ENCODE measurements around the gene NPM1.
A peak's percentile ranks its signal among the peaks of the same experiment; 100 is the strongest.
"Not testable (repeated sequence)": the region's sequence is repeated elsewhere in the genome, so short reads cannot be mapped to it uniquely, and the experiment has no call there.

NPM1 gene, protein sequence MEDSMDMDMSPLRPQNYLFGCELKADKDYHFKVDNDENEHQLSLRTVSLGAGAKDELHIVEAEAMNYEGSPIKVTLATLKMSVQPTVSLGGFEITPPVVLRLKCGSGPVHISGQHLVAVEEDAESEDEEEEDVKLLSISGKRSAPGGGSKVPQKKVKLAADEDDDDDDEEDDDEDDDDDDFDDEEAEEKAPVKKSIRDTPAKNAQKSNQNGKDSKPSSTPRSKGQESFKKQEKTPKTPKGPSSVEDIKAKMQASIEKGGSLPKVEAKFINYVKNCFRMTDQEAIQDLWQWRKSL

DNA sequence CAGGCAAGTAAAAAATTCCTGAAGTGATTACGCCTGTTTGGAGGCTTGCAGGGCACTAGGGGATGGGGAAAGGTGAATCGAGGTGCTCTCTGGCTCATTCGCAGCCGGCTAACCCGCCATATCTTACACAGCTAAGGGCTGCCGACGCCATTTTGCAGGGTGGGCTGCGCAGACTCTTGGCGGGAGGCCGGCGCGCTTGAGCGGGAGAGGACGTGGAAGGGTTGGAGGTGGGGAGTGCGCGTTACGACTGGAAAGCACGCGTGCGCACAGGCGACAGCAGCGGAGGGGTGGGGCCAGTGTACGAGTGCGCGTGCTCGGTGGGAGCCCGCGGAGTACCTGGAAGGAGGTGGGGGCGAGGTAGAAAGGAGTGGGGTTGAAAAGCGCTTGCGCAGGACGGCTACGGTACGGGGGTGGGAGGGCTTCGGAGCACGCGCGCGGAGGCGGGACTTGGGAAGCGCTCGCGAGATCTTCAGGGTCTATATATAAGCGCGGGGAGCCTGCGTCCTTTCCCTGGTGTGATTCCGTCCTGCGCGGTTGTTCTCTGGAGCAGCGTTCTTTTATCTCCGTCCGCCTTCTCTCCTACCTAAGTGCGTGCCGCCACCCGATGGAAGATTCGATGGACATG lies at the start of gene NPM1:
Gene NPM1, plus strand, starts transcription at position 505 of the 625 bp plus-strand sequence. Its CDS starts 100 bp downstream, at position 605.
- Histone ChIP-seq H3K36me3 (ENCODE audit: control insufficient read depth, insufficient read depth, low read length) (peaks cover 6% of the 10 kb centered on the region), H3K27me3 (ENCODE audit: control insufficient read depth, insufficient read depth, low read length) (no peaks in the 10 kb centered on the region), H3K4me1 (ENCODE audit: control insufficient read depth, insufficient read depth, low read length) (peaks cover 7% of the 10 kb centered on the region), H3K4me3 (ENCODE audit: low read length) (peak within 1 kb of the TSS; percentile 99), H3K9ac (ENCODE audit: low read length) (peak within 1 kb of the TSS; percentile 99), H3K27ac (ENCODE audit: low read depth, low read length) (peak within 1 kb of the TSS; percentile 98)

DNA sequence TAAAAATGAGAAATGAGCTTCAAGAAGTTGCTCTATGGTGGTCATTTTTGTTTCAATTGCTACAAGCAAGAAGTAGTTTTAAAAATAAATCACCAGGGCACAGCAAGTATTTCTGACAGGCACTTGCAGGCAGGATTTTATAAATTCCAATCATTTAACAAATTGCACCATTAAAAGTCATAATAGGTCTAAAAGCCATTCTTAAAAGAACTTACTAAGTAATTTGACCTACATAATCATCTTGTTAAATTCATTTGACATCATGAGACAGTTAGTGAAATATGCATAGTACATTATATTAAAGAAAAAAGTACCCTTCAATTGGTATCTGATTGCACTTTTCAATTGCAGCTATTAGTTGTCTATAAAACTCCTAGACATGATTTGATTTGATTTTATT lies 47.6 kb upstream of the NPM1 start:
- no peaks in the 10 kb centered on the region for H3K4me1 ChIP-seq (ENCODE audit: control insufficient read depth, insufficient read depth, low read length)
- H3K4me3 ChIP-seq (ENCODE audit: low read length) = no peak overlapping the region
- H3K27me3 ChIP-seq (ENCODE audit: control insufficient read depth, insufficient read depth, low read length) = peaks cover 4% of the 10 kb centered on the region

DNA sequence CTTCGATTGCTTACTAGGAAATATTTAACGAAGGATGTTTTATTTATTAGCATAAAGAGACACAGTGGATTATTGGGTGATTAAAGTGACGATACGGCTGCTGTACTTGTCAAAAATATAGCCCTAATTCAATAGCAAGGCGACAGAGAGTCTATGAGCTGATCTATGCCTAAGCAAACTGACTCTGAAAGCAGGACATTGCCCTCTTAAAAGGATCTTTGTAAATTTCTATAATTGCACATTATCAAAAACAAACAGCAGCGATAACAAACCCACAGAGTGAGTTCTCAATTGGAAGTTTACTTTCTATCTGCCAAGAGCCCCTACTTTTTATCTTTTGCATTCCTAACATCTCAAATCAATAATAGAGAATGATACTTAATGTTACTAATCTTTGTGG lies 47.2 kb upstream of the NPM1 start:
- peaks cover 2% of the 10 kb centered on the region for H3K27me3 ChIP-seq (ENCODE audit: control insufficient read depth, insufficient read depth, low read length)
- H3K4me1 ChIP-seq (ENCODE audit: control insufficient read depth, insufficient read depth, low read length) = no peaks in the 10 kb centered on the region

More for the DNA sequence above, 47.6 kb upstream of the NPM1 start:
- H3K27ac ChIP-seq (ENCODE audit: low read depth, low read length) = no peak overlapping the region
- H3K36me3 ChIP-seq (ENCODE audit: control insufficient read depth, insufficient read depth, low read length) = no peaks in the 10 kb centered on the region
- H3K9ac ChIP-seq (ENCODE audit: low read length) = no peak overlapping the region

DNA sequence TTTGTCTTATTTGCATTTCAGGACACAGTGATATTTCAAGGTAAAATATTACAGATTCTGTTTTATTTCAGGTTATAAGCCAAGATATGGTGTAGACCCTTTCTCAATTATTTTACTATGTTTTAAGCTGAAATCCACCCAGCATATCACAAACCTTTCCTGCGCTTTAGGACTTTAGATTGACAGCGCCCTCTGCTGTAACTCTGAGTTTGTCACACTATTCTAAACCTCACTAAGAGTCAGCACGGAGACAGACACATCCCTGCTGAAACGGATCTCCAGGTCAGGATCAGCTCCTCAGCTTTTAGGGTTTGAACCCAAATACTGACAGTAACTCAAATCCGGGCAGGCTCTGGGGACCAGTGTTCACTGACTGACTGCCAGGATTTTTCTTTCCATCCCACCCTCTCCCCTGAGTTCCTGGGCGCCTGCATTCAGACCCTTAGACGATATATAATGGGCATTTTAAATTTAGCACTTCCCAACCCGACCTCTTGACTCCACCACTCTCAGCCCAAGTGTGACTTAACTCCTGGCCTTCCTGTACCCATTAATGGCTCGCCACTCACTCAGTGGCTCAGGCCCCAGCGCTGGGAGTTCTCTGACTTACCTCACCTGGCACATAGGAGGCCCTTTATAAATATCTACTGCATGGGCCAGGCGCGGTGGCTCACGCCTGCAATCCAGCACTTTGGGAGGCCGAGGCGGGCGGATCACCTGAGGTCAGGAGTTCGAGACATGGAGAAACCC lies 45.1 kb upstream of the NPM1 start:
- Histone ChIP-seq H3K36me3 (ENCODE audit: control insufficient read depth, insufficient read depth, low read length) (no peaks in the 10 kb centered on the region), H3K9ac (ENCODE audit: low read length) (no peak overlapping the region), H3K4me3 (ENCODE audit: low read length) (no peak overlapping the region), H3K27ac (ENCODE audit: low read depth, low read length) (no peak overlapping the region), H3K27me3 (ENCODE audit: control insufficient read depth, insufficient read depth, low read length) (no peaks in the 10 kb centered on the region), H3K4me1 (ENCODE audit: control insufficient read depth, insufficient read depth, low read length) (no peaks in the 10 kb centered on the region)

More for the DNA sequence above, 47.2 kb upstream of the NPM1 start:
- no peaks in the 10 kb centered on the region for H3K36me3 ChIP-seq (ENCODE audit: control insufficient read depth, insufficient read depth, low read length)
- H3K9ac ChIP-seq (ENCODE audit: low read length) = no peak overlapping the region
- no peak overlapping the region for H3K4me3 ChIP-seq (ENCODE audit: low read length)
- H3K27ac ChIP-seq (ENCODE audit: low read depth, low read length) = no peak overlapping the region

DNA sequence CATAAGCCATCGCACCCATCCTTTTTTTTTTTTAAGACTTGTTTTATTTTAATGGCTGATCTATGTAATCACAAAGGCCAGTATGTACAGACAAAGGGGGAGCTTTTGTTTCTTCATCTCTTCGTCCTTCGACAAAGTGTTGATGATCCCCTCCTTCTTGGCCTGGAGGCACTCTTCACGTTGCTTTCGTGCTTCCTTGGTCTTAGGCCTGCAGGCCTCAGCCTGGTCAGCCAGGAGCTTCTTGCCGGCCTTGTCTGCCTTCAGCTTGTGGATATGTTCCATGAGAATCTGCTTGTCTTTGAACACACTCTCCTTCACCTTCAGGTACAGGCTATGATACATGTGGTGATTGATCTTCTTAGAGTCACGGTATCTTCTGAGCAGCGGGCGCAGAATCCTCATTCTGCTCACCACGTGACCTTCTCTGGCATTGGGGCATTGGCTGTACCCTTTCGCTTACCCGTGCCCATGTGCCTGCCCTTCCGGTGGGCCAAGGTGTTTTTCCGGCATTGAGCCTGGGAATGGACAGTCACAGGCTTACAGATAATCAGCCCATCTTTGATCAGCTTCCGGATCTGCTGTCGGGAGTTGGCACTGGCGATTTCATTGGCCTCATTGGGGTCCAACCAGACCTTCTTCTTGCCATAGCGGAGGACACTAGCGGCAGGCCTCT lies 42.6 kb upstream of the NPM1 start:
- H3K27ac ChIP-seq (ENCODE audit: low read depth, low read length) = no peak overlapping the region
- no peaks in the 10 kb centered on the region for H3K27me3 ChIP-seq (ENCODE audit: control insufficient read depth, insufficient read depth, low read length)
- no peak overlapping the region for H3K4me3 ChIP-seq (ENCODE audit: low read length)

DNA sequence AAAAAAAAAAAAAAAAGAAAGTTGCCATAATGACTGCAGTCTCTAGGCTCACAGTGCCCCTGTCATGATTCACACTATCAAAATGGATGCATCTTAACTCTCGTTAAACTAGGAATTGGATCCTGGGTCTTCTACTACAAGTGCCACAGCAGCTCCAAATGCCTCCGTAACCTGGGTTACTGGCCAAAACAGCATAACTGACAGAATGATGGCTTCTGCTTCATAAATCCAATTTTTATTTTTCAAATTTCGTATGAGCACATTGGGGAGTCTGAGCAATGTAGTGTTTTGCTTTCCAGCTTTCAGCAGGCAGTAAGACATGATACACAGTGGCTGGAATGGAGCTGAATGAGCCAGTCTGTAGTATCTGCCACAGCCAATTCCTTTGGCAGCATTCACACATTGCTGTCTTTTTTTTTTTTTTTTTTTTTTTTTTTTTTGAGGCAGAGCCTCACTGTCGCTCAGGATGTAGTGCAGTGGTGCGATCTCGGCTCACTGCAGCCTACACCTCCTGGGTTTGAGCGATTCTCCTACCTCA lies 36.0 kb upstream of the NPM1 start:
- H3K27ac ChIP-seq (ENCODE audit: low read depth, low read length) = no peak overlapping the region
- H3K4me3 ChIP-seq (ENCODE audit: low read length) = no peak overlapping the region

More for the DNA sequence above, 42.6 kb upstream of the NPM1 start:
- no peaks in the 10 kb centered on the region for H3K36me3 ChIP-seq (ENCODE audit: control insufficient read depth, insufficient read depth, low read length)
- no peak overlapping the region for H3K9ac ChIP-seq (ENCODE audit: low read length)
- H3K4me1 ChIP-seq (ENCODE audit: control insufficient read depth, insufficient read depth, low read length) = no peaks in the 10 kb centered on the region

DNA sequence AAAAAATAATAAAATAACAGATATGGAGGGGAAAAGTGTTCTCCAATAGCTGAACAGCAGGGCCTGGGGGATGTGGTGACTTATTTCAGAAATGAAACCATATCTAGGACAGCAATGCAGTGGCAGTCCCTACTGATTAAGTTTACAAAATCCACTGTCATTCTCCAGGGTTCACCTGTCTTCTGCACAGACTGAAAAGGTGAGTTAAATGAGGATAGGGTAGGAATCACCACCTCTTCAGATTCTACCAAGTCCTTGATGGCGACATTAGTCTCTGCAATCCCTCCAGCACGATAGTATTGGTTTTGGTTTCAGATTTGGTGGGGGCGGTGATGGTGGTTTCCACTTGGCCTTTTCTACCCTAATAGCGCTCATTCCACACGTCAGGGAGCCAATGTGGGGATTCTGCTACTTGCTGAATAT lies 32.3 kb upstream of the NPM1 start:
- H3K4me1 ChIP-seq (ENCODE audit: control insufficient read depth, insufficient read depth, low read length) = no peaks in the 10 kb centered on the region
- H3K9ac ChIP-seq (ENCODE audit: low read length) = no peak overlapping the region
- no peaks in the 10 kb centered on the region for H3K36me3 ChIP-seq (ENCODE audit: control insufficient read depth, insufficient read depth, low read length)
- no peaks in the 10 kb centered on the region for H3K27me3 ChIP-seq (ENCODE audit: control insufficient read depth, insufficient read depth, low read length)
- no peak overlapping the region for H3K4me3 ChIP-seq (ENCODE audit: low read length)
- H3K27ac ChIP-seq (ENCODE audit: low read depth, low read length) = no peak overlapping the region

More for the DNA sequence above, 36.0 kb upstream of the NPM1 start:
- Histone ChIP-seq H3K9ac (ENCODE audit: low read length) (no peak overlapping the region), H3K4me1 (ENCODE audit: control insufficient read depth, insufficient read depth, low read length) (no peaks in the 10 kb centered on the region), H3K36me3 (ENCODE audit: control insufficient read depth, insufficient read depth, low read length) (no peaks in the 10 kb centered on the region), H3K27me3 (ENCODE audit: control insufficient read depth, insufficient read depth, low read length) (no peaks in the 10 kb centered on the region)

DNA sequence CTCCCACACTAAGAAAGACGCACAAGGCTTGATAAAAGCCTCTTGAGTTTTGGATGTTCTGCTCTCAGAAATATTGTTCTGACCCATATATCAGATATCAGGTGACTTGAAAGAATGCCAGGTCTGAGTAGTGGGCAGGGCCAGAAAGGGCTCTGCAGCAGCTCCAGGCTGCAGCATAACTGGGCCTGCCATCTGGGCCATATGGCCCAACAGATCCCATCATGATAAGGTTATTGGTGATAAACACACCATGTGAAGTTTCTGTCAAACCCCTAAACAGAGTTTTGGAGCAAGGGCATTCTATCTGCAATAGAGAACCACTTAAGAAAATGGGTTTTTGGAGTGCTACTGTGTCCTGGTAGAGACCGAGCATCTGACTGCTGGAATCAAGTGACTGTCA lies 29.8 kb upstream of the NPM1 start:
- Histone ChIP-seq H3K9ac (ENCODE audit: low read length) (no peak overlapping the region), H3K27ac (ENCODE audit: low read depth, low read length) (no peak overlapping the region), H3K4me3 (ENCODE audit: low read length) (no peak overlapping the region), H3K36me3 (ENCODE audit: control insufficient read depth, insufficient read depth, low read length) (no peaks in the 10 kb centered on the region), H3K4me1 (ENCODE audit: control insufficient read depth, insufficient read depth, low read length) (no peaks in the 10 kb centered on the region), H3K27me3 (ENCODE audit: control insufficient read depth, insufficient read depth, low read length) (no peaks in the 10 kb centered on the region)

DNA sequence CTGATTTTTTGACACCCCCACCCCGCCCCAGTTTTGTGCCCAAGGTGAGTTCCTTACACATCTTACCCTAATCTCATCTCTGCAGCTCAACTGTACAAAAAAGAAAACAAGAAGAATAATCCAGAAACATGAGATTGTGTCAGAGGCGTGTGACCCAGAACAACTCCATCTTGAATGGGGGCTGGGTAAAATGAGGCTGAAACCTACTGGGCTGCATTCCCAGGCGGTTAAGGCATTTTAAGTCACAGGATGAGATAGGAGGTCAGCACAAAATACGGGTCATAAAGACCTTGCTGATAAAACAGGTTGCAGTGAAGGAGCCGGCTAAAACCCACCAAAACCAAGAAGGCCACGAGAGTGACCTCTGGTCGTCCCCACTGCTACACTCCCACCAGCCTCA lies 26.5 kb upstream of the NPM1 start:
- not testable (repeated sequence) for H3K27ac ChIP-seq (ENCODE audit: low read depth, low read length); H3K4me1 ChIP-seq (ENCODE audit: control insufficient read depth, insufficient read depth, low read length); H3K36me3 ChIP-seq (ENCODE audit: control insufficient read depth, insufficient read depth, low read length); H3K27me3 ChIP-seq (ENCODE audit: control insufficient read depth, insufficient read depth, low read length); H3K4me3 ChIP-seq (ENCODE audit: low read length); H3K9ac ChIP-seq (ENCODE audit: low read length)

DNA sequence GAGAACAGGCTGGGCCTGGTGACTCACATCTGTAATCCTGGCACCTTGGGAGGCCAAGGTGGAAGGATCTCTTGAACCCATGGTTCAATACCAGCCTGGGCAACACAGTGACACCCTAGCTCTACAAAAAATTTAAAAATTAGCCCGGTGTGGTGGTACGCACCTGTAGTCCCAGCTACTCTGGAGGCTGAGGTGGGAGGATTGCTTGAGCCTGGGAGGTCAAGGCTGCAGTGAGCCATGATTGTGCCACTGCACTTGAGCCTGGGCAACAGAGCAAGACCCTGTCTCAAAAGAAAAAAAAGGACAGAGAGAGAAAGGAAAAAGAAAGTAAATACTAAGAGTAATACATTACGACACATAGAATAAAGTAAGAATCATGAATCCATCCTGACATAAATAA lies 24.4 kb upstream of the NPM1 start:
- H3K9ac ChIP-seq (ENCODE audit: low read length); H3K4me1 ChIP-seq (ENCODE audit: control insufficient read depth, insufficient read depth, low read length); H3K36me3 ChIP-seq (ENCODE audit: control insufficient read depth, insufficient read depth, low read length); H3K27me3 ChIP-seq (ENCODE audit: control insufficient read depth, insufficient read depth, low read length); H3K4me3 ChIP-seq (ENCODE audit: low read length); H3K27ac ChIP-seq (ENCODE audit: low read depth, low read length): not testable (repeated sequence)

DNA sequence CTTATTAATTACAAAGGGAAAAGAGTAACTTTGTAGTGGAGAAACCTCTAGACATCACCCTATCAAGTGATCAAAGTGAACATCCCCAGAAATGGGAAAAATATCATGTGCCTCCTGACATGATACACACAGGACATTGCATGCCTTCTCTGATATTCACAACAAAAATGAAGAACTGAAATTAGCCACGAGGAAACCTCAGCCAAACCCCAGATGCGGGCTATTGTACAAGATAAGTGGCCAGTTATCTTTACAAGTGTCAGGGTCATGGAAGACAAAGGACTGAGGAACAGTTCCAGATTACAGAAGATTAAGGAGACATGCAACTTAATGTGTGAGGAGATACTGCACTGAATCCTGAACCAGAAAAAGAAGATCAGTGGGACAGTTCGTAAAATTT lies 23.8 kb upstream of the NPM1 start:
- H3K27ac ChIP-seq (ENCODE audit: low read depth, low read length) = no peak overlapping the region
- H3K4me1 ChIP-seq (ENCODE audit: control insufficient read depth, insufficient read depth, low read length) = no peaks in the 10 kb centered on the region
- H3K27me3 ChIP-seq (ENCODE audit: control insufficient read depth, insufficient read depth, low read length) = no peaks in the 10 kb centered on the region
- H3K36me3 ChIP-seq (ENCODE audit: control insufficient read depth, insufficient read depth, low read length) = no peaks in the 10 kb centered on the region
- H3K9ac ChIP-seq (ENCODE audit: low read length) = no peak overlapping the region
- H3K4me3 ChIP-seq (ENCODE audit: low read length) = no peak overlapping the region

DNA sequence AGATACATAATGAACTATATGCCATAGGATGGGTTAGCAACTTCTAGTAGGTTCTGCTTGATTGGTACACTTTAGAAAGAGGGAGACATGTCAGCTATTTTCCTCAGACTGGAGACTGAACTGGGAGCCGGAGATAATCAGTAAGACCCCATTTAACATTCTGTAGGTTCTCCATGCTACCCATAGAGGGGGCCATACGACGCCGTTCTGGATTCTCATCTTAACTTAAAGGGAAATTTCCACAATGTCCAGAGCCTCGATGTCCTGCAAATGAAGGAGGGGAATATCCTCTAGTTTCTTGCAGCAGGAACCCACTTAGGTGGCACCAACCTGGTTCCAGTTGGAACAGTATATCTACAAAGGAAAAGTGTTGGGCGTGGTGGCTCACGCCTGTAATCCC lies 22.3 kb upstream of the NPM1 start:
- Histone ChIP-seq H3K27ac (ENCODE audit: low read depth, low read length) (no peak overlapping the region), H3K36me3 (ENCODE audit: control insufficient read depth, insufficient read depth, low read length) (no peaks in the 10 kb centered on the region), H3K9ac (ENCODE audit: low read length) (no peak overlapping the region), H3K27me3 (ENCODE audit: control insufficient read depth, insufficient read depth, low read length) (no peaks in the 10 kb centered on the region), H3K4me3 (ENCODE audit: low read length) (no peak overlapping the region), H3K4me1 (ENCODE audit: control insufficient read depth, insufficient read depth, low read length) (no peaks in the 10 kb centered on the region)

Data from rectal smooth muscle tissue (tissue), 1 donor.